OCI-LY3 (cell line): Measurements from ENCODE around the gene DEPDC5.
A peak's percentile ranks its signal among the peaks of the same experiment; 100 is the strongest.

Experiments
- H2AFZ ChIP-seq: fragments of 200-600, 300-600 bp; shearing (Covaris generic); 2 replicates; pipeline ENCODE4 v1.6.0; 2014; ENCODE audit warnings: antibody characterized with exemption, low read depth, low read length
- H3K27ac ChIP-seq: fragments of 200-600, 300-600 bp; sonication (generic); 2 replicates; pipeline ENCODE4 v1.5.1; 2014; ENCODE audit warnings: mild to moderate bottlenecking, low read length, moderate library complexity, mixed read lengths
- H3K27me3 ChIP-seq: fragments of 200-600, 300-600 bp; sonication (generic); 2 replicates; pipeline ENCODE4 v1.6.1; 2014; ENCODE audit warnings: low read depth, low read length, mixed read lengths
- H3K36me3 ChIP-seq: fragments of 200-600, 300-600 bp; sonication (generic); replicated peaks from 2 replicates; pipeline ENCODE3; 2014; ENCODE audit warnings: low read depth, low read length, mixed read lengths
- H3K4me1 ChIP-seq: fragments of 300-600, 200-600 bp; sonication (generic); 2 replicates; pipeline ENCODE4 v1.6.1; 2014; ENCODE audit warnings: low read length, mixed read lengths
- H3K4me2 ChIP-seq: fragments of 200-600, 300-600 bp; sonication (generic); 2 replicates; pipeline ENCODE4 v1.6.1; 2014; ENCODE audit warnings: low read length, mixed read lengths
- H3K4me3 ChIP-seq: fragments of 300-600, 200-600 bp; sonication (generic); 2 replicates; pipeline ENCODE4 v1.5.1; 2014; ENCODE audit warnings: antibody characterized with exemption, mild to moderate bottlenecking, low read length, moderate library complexity
- H3K79me2 ChIP-seq: fragments of 300-600, 200-600 bp; shearing (Covaris generic); 2 replicates; pipeline ENCODE4 v1.6.1; 2014; ENCODE audit warnings: mild to moderate bottlenecking, low read length, mixed read lengths
- H3K9ac ChIP-seq: fragments of 300-600, 200-600 bp; shearing (Covaris generic); 2 replicates; pipeline ENCODE4 v1.6.0; 2014; ENCODE audit warnings: mild to moderate bottlenecking, low read length, moderate library complexity
- H3K9me3 ChIP-seq: fragments of 200-600, 300-600 bp; shearing (Covaris generic); 2 replicates; pipeline ENCODE4 v1.6.1; 2014; ENCODE audit warnings: low read length, mixed read lengths; ENCODE audit not compliant: insufficient read depth
- H4K20me1 ChIP-seq: fragments of 200-600, 300-600 bp; sonication (generic); 2 replicates; pipeline ENCODE4 v1.6.1; 2016; ENCODE audit warnings: low read length, mixed read lengths; ENCODE audit not compliant: insufficient read depth
- CTCF ChIP-seq: fragments of 200-600, 300-600 bp; sonication (generic); IDR thresholded peaks from 2 replicates; pipeline ENCODE4 v1.5.1; 2014; ENCODE audit warnings: antibody characterized with exemption, low read length, low read depth
- EZH2phosphoT487 ChIP-seq: fragments of 200-600 bp; shearing (Covaris generic); IDR thresholded peaks from 2 replicates; pipeline ENCODE4 v1.6.1; 2018; ENCODE audit warnings: antibody characterized with exemption, mixed run types, low read depth

Gene DEPDC5

DNA sequence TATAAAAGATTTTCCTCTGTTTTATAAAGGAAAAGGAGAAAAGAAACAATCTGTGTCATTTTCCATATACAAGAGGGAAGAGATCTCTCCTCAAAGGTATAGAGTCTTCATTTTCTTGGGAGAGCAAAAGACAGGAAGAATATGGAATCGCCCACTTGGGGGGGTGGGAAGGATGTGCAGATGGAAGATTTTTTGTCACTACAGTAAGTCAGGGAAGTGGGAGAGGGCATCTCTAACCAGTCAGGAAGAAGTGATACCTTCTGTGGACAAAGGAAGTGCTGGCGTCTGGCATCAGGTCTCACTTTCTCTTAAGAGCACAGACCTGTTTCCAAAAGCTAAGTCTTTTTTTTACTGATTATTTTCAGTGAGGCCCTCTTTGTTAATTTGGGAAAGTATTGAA lies 5.3 kb upstream of the DEPDC5 start:
- Histone ChIP-seq H3K79me2 (peaks cover 61% of the 10 kb centered on the region), H3K9me3 (no peaks in the 10 kb centered on the region), H3K27ac (peak overlapping the region; percentile 82), H3K4me1 (peaks cover 29% of the 10 kb centered on the region), H4K20me1 (no peaks in the 10 kb centered on the region), H3K27me3 (no peaks in the 10 kb centered on the region), H3K4me3 (peak overlapping the region; percentile 88), H3K4me2 (peak overlapping the region; percentile 95), H3K36me3 (peaks cover 19% of the 10 kb centered on the region), H2AFZ (no peak overlapping the region), H3K9ac (peak overlapping the region; percentile 94)
- TF ChIP-seq CTCF (no peak), EZH2phosphoT487 (no peak)

DNA sequence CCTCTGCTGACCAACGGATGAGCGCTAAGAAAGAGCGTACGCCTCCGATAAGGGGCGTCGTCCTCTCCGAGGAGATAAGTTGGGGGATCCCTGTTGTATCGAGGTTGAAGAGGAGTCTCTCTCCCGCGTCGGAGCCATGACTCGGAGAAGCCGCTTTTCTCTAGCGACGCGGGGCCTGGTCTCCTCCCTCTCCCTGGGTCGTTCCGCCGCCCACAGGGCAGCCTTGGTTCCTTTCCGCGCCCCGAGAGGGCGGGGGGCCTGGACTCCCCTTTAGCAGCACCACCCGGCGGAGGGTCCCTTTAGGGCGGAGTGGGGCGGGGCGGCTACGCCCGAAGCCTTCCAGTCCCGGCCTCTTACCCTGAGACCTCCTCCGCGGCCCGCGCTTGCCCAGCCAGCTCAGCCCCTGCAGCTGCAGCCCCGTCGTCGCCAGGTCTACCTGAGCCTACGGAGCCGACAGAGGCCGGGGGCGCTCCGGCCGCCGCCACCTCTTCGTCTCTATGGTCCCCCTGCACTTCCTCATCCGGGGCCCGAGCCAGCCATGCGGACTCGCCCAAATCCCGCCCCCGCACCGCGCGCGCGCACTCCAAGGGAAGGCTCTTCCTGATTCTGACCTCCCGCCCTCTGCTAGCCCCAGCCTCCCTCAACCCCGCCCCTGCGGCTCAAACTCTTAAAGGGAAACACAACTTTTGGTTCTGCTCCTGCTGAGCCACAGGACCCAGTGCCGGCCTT lies 4.0 kb upstream of the DEPDC5 start, which contains the start of gene PRR14L:
Gene PRR14L (minus strand): TSS at position 497 of the 729 bp plus-strand sequence. CDS start 11,272 bp downstream, outside the sequence.
- Histone ChIP-seq H3K4me3 (peak within 1 kb of the TSS; percentile 88), H2AFZ (peak within 1 kb of the TSS; percentile 84), H3K79me2 (peaks cover 56% of the 10 kb centered on the region)

DNA sequence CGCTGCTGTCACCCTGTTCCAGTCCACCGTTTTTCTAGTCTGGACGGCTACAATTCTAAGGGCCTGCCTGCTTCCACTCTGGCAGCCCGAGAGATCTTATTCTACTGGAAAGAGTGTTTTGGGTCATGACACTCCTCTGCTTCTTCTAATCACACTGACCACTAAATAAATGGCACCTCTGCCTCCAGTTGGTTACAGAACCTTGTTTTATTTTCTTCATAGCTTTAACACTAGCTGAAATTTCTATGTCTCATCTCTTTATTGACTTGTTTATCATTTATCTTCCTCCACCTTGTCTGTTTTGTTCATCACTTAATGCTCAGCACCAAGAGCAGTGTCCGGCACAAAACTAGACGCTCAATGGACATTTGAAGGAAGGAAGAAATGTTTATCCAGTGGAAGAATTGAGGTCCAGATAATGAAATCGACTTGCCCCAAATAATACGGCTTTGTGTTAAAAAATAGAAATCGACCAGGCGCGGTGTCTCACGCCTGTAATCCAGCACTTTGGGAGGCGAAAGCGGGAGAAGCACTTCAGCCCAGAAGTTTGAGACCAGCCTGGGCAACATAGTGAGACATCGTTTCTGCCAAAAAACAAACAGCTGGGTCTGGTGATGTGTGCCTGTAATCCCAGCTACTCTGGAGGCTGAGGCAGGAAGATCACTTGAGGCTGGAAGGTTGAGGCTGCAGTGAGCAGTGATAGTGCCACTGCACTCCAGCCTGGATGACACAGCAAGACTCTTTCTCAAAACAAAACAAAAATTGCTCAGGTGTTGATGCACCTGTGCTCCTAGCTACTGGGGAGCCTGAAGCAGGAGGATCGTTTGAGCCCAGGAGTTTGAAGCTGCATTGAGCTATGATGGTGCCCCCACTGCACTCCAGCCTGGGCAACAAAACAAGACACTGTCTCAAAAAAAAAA lies 3.2 kb upstream of the DEPDC5 start:
- no peaks in the 10 kb centered on the region for H4K20me1 ChIP-seq
- peak overlapping the region; percentile 71 for H3K9ac ChIP-seq
- H3K27me3 ChIP-seq = no peaks in the 10 kb centered on the region
- no peaks in the 10 kb centered on the region for H3K9me3 ChIP-seq
- H3K79me2 ChIP-seq = peaks cover 56% of the 10 kb centered on the region
- peak overlapping the region; percentile 88 for H3K4me3 ChIP-seq
- H3K27ac ChIP-seq = peak overlapping the region; percentile 47
- H3K36me3 ChIP-seq = peaks cover 16% of the 10 kb centered on the region
- H3K4me2 ChIP-seq = peak overlapping the region; percentile 84
- peaks cover 37% of the 10 kb centered on the region for H3K4me1 ChIP-seq
- peak overlapping the region; percentile 84 for H2AFZ ChIP-seq
- no peak for TF ChIP-seq EZH2phosphoT487
- TF ChIP-seq CTCF = no peak

More for the DNA sequence above, 4.0 kb upstream of the DEPDC5 start, which contains the start of gene PRR14L:
- Histone ChIP-seq H3K27me3 (no peaks in the 10 kb centered on the region), H3K36me3 (peaks cover 16% of the 10 kb centered on the region), H3K4me2 (peak within 1 kb of the TSS; percentile 95), H3K9ac (peak within 1 kb of the TSS; percentile 94), H4K20me1 (no peaks in the 10 kb centered on the region), H3K27ac (peak within 1 kb of the TSS; percentile 82), H3K4me1 (peaks cover 33% of the 10 kb centered on the region), H3K9me3 (no peaks in the 10 kb centered on the region)
- TF ChIP-seq EZH2phosphoT487 = no peak
- TF ChIP-seq CTCF = peak; percentile 29
